SU-DHL-6 (cell line): ENCODE results near the gene INPP4A.
A peak's percentile ranks its signal among the peaks of the same experiment; 100 is the strongest.

Source experiments
- H2AFZ ChIP-seq: fragments of 200-600 bp; sonication (generic); 2 replicates; pipeline ENCODE4 v1.6.1; 2014; ENCODE audit warnings: low read depth, mild to moderate bottlenecking, moderate library complexity, mixed read lengths, antibody characterized with exemption, low read length; ENCODE audit not compliant: severe bottlenecking
- H3F3A ChIP-seq: fragments of 200-600 bp; shearing (Covaris generic); 2 replicates; pipeline ENCODE4 v1.6.0; 2016; ENCODE audit warnings: antibody characterized with exemption, mild to moderate bottlenecking; ENCODE audit not compliant: insufficient read depth
- H3K27ac ChIP-seq: fragments of 200-600 bp; sonication (generic); 2 replicates; pipeline ENCODE4 v1.5.1; 2016; ENCODE audit warnings: low read depth, mild to moderate bottlenecking, low read length, moderate library complexity, mixed read lengths
- H3K27me3 ChIP-seq: fragments of 200-600 bp; sonication (generic), shearing (Covaris generic); 2 replicates; pipeline ENCODE4 v1.6.0; 2014; ENCODE audit warnings: mild to moderate bottlenecking, low read length
- H3K36me3 ChIP-seq: fragments of 200-600 bp; sonication (generic); 2 replicates; pipeline ENCODE4 v1.6.1; 2014; ENCODE audit warnings: mild to moderate bottlenecking, low read length, mixed read lengths
- H3K4me2 ChIP-seq: fragments of 300-600, 200-600 bp; shearing (Covaris generic), sonication (generic); 2 replicates; pipeline ENCODE4 v1.6.0; 2014; ENCODE audit warnings: low read length, low read depth, mild to moderate bottlenecking; ENCODE audit not compliant: poor library complexity, severe bottlenecking
- H3K4me3 ChIP-seq: fragments of 200-600 bp; sonication (generic); 2 replicates; pipeline ENCODE4 v1.5.1; 2014; ENCODE audit warnings: antibody characterized with exemption, low read length, mild to moderate bottlenecking, mixed read lengths; ENCODE audit not compliant: insufficient read depth, poor library complexity, severe bottlenecking
- H3K79me2 ChIP-seq: fragments of 200-600 bp; sonication (generic); 2 replicates; pipeline ENCODE4 v1.6.1; 2014; ENCODE audit warnings: mild to moderate bottlenecking, low read length, moderate library complexity; ENCODE audit not compliant: insufficient read depth
- H3K9ac ChIP-seq: fragments of 200-600 bp; sonication (generic); 2 replicates; pipeline ENCODE4 v1.7.0; 2014; ENCODE audit warnings: mild to moderate bottlenecking, low read length
- H3K9me2 ChIP-seq: fragments of 200-600 bp; sonication (generic); replicated peaks from 2 replicates; pipeline ENCODE4 v1.6.1; 2014; ENCODE audit warnings: low read length; ENCODE audit not compliant: insufficient read depth
- H3K9me3 ChIP-seq: fragments of 200-600 bp; sonication (generic); 2 replicates; pipeline ENCODE4 v1.6.1; 2014; ENCODE audit warnings: low read length, mixed read lengths; ENCODE audit not compliant: insufficient read depth
- H4K20me1 ChIP-seq: fragments of 200-600 bp; sonication (generic); 2 replicates; pipeline ENCODE4 v1.6.1; 2014; ENCODE audit warnings: low read depth, mild to moderate bottlenecking, antibody characterized with exemption, low read length, moderate library complexity, mixed read lengths
- CTCF ChIP-seq: fragments of 200-600 bp; sonication (generic); IDR thresholded peaks from one replicate; pipeline ENCODE4 v1.5.1; 2017; ENCODE audit warnings: antibody characterized with exemption, mild to moderate bottlenecking, low read length, moderate library complexity; ENCODE audit not compliant: insufficient read depth, poor library complexity, severe bottlenecking
- EZH2phosphoT487 ChIP-seq: fragments of 200-600 bp; sonication (generic), shearing (Covaris generic); conservative IDR thresholded peaks from 2 replicates; pipeline ENCODE4 v1.6.1; 2018; ENCODE audit warnings: mild to moderate bottlenecking, antibody characterized with exemption, low read length, moderate library complexity, mixed read lengths

Gene INPP4A

GRCh38 chr2:98554116-98554861 lies 109.6 kb downstream of the INPP4A start:
- no peaks in the 10 kb centered on the region for H3K36me3 ChIP-seq
- no peak for TF ChIP-seq CTCF
- no peak for TF ChIP-seq EZH2phosphoT487
- no peak overlapping the region for H2AFZ ChIP-seq
- peak overlapping the region; percentile 74 for H3K27ac ChIP-seq
- H3K27me3 ChIP-seq = no peaks in the 10 kb centered on the region
- H3K4me2 ChIP-seq = peak overlapping the region; percentile 45
- no peaks in the 10 kb centered on the region for H3K79me2 ChIP-seq
- H3K9me3 ChIP-seq = no peaks in the 10 kb centered on the region
- H3K9ac ChIP-seq = peak overlapping the region; percentile 40
- no peaks in the 10 kb centered on the region for H3F3A ChIP-seq
- no peak overlapping the region for H3K4me3 ChIP-seq
- H3K9me2 ChIP-seq = no peaks in the 10 kb centered on the region
- H4K20me1 ChIP-seq = no peaks in the 10 kb centered on the region

- peak overlapping the region; percentile 49 for H3K4me2 ChIP-seq
- H4K20me1 ChIP-seq = no peaks in the 10 kb centered on the region
- peak overlapping the region; percentile 33 for H3K9ac ChIP-seq
- TF ChIP-seq CTCF (no peak), EZH2phosphoT487 (no peak)
- no peaks in the 10 kb centered on the region for H3F3A ChIP-seq
- H2AFZ ChIP-seq = no peak overlapping the region
- peak overlapping the region; percentile 75 for H3K27ac ChIP-seq
- H3K4me3 ChIP-seq = no peak overlapping the region
- H3K9me3 ChIP-seq = no peaks in the 10 kb centered on the region
- H3K36me3 ChIP-seq = no peaks in the 10 kb centered on the region
- H3K9me2 ChIP-seq = no peaks in the 10 kb centered on the region
- H3K79me2 ChIP-seq = no peaks in the 10 kb centered on the region
- H3K27me3 ChIP-seq = no peaks in the 10 kb centered on the region
Measured at GRCh38 chr2:98555696-98556095, 111.0 kb downstream of the INPP4A start.

DNA sequence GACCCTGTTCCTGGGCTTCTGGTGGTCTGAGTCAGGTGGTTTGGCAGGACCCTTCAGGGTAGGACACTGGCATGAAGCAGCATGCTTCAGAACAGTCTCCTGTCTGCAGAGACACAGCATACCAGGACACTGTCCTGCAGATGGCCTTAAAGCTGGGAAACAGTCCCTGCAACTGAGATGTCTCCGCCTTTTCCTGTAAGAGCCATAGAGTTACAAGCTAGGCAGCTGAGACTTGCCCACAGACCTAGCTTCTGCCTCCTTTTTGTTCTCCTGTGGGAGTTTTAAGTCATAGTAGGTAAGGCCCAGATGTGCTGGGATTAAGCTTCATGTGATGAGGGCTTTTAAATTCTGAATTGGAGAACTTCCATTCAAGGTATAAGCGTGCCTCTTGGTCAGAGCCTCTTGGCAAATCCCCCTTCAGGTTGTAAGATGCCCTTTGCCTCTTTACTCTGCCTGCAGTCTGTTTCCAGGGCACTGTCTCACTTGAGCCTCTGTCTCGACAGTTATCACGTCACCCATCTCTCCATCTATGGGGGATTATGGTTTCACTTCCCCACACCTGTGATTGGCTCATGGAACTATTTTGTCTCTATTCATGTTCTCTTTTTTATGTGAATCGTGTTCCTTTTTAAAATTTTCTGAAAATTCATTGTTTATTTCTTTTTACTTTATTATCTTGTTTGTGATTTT lies 111.8 kb downstream of the INPP4A start:
- Histone ChIP-seq H3K4me2 (peak overlapping the region; percentile 49), H3K9ac (peak overlapping the region; percentile 33), H3K27me3 (no peaks in the 10 kb centered on the region), H4K20me1 (no peaks in the 10 kb centered on the region), H3K79me2 (no peaks in the 10 kb centered on the region), H3K4me3 (no peak overlapping the region), H3K9me3 (no peaks in the 10 kb centered on the region), H3K27ac (peak overlapping the region; percentile 75), H2AFZ (no peak overlapping the region), H3K36me3 (no peaks in the 10 kb centered on the region), H3F3A (no peaks in the 10 kb centered on the region), H3K9me2 (no peaks in the 10 kb centered on the region)
- TF ChIP-seq CTCF (no peak), EZH2phosphoT487 (no peak)
